ENCODE measurements around the gene MBD5. TPM values are rescaled to one million over a fixed set of nuclear protein-coding genes. Genes with fewer than 3 reads are reported as not detected.

MBD5 gene
- total RNA-seq (2012; rRNA removed), result 14.2 and 17.5 TPM in 2 replicates
- polyA plus RNA-seq (2012; rRNA removed), result 9.8 and 10.3 TPM in 2 replicates
- 4.1 and 4.6 TPM in 2 replicates for polyA plus RNA-seq (2012; cell fraction: cytosol; rRNA removed)
- polyA plus RNA-seq (2012; cell fraction: nucleus; rRNA removed; ENCODE audit: low replicate concordance), result 9.1 and 19.6 TPM in 2 replicates
- Bru-seq, nascent RNA, result percentile 86 among the genes with signal in this experiment
- percentile 79 among the genes with signal in this experiment for BruChase-seq, experiment 1, labeled RNA remaining after a 6-hour chase
- percentile 87 among the genes with signal in this experiment for BruChase-seq, experiment 2, labeled RNA remaining after a 2-hour chase
- long read RNA-seq, full-length matches to known transcripts, result 8 of 19 reads
- long read RNA-seq, partial matches to known transcripts, result 6 of 19 reads
- long read RNA-seq, other reads (novel, unspliced or antisense), result 5 of 19 reads

GRCh38 chr2:148021059-148021861 lies at the start of gene MBD5:
MBD5 (plus strand) TSS chr2:148021091.
- Histone ChIP-seq H4K20me1 (ENCODE audit: insufficient read depth, low read length) (peaks cover 7% of the 10 kb centered on the region; the same call in 1 of the 2 replicates), H3K4me1 (ENCODE audit: control insufficient read depth, insufficient read depth, low read length) (0 out of 2 replicates have a peak, but pooled peaks cover 2% of the 10 kb centered on the region), H3K36me3 (ENCODE audit: control insufficient read depth, insufficient read depth, low read length) (peaks cover under 1% of the 10 kb centered on the region; the same call in 1 of the 2 replicates), H4K5ac (ENCODE audit: low read depth, low read length) (peak within 1 kb of the TSS; percentile 51), H2AK5ac (ENCODE audit: low read depth, low read length) (peak within 1 kb of the TSS; percentile 88), H3K18ac (ENCODE audit: low read depth, low read length) (peak within 1 kb of the TSS; percentile 33), H3K9me3 (ENCODE audit: control insufficient read depth, insufficient read depth, low read length) (no peaks in the 10 kb centered on the region), H2AK9ac (replicated peaks; ENCODE audit: low read depth, low read length, poor library complexity) (peak within 1 kb of the TSS; percentile 99), H3K56ac (ENCODE audit: extremely low read depth, insufficient read depth, low read length) (peak within 1 kb of the TSS; percentile 82), H2BK5ac (ENCODE audit: low read depth, low read length, poor library complexity, severe bottlenecking) (peak within 1 kb of the TSS; percentile 97), H3K9ac (ENCODE audit: low read depth, low read length) (peak within 1 kb of the TSS; percentile 88), H2BK120ac (ENCODE audit: low read depth, low read length) (peak within 1 kb of the TSS; percentile 64), H2BK20ac (ENCODE audit: low read depth, low read length) (peak within 1 kb of the TSS; percentile 3; the same call in 1 of the 2 replicates), H3K27ac (ENCODE audit: insufficient read depth, low read length) (peak within 1 kb of the TSS; percentile 92), H3K14ac (replicated peaks; ENCODE audit: low read depth, low read length) (peak within 1 kb of the TSS; percentile 82), H4K8ac (ENCODE audit: low read depth in 2 of 2, low read length in 2 of 2) (peak within 1 kb of the TSS; percentile 5 to 90), H3K79me1 (ENCODE audit: low read depth in 1 of 2, low read length in 2 of 2) (peaks cover 5 to 29% of the 10 kb centered on the region in 2 experiments; a peak in 2 of 4 replicates), H3K4me2 (ENCODE audit: low read depth, low read length) (peak within 1 kb of the TSS; percentile 88), H2BK15ac (ENCODE audit: low read depth, low read length) (peak within 1 kb of the TSS; percentile 37; the same call in 1 of the 3 replicates), H3K27me3 (ENCODE audit: control insufficient read depth, insufficient read depth, low read length) (no peaks in the 10 kb centered on the region), H3K9me1 (ENCODE audit: insufficient read depth, low read length) (no peaks in the 10 kb centered on the region), H4K91ac (ENCODE audit: insufficient read depth, low read depth, low read length) (peak within 1 kb of the TSS; percentile 92), H3K4ac (ENCODE audit: low read depth, low read length) (peak within 1 kb of the TSS; percentile 85), H2AFZ (replicated peaks; ENCODE audit: low read length, poor library complexity) (peak within 1 kb of the TSS; percentile 95), H3K4me3 (ENCODE audit: insufficient read depth, low read depth, low read length) (peak within 1 kb of the TSS; percentile 96), H3K23ac (ENCODE audit: low read depth, low read length) (peak within 1 kb of the TSS; percentile 70)
- WGBS, 2 experiments (ENCODE audit: extremely low coverage in 2 of 2, insufficient read length in 1 of 2), result no CpG with 5 or more reads among the region's 11 CpGs
- in situ Hi-C loops (cut with MboI; ENCODE audit: low sequenced_read_pairs), result no loop called here
- CTCF ChIA-PET, result interaction anchor here (0.6 to 1.4 kb wide), 5 partner anchors 8 to 1304 kb away, joined by 3 to 6 read pairs (median 4); no protein-coding TSS in a partner anchor
- ATAC-seq (ENCODE audit: low read depth) (peak; percentile 30), DNase-seq (peak; percentile 58)
- BruUV-seq (replicated peaks), result TSS peak; percentile 62
- intact Hi-C loops (cut with micrococcal nuclease), result loop anchor here (5.0 kb wide), 1 partner anchor 251 kb away; no protein-coding TSS in a partner anchor
- POLR2A ChIA-PET (ENCODE audit: unreplicated experiment), result interaction anchor here (0.6 kb wide), 2 partner anchors 16 to 17 kb away, joined by 4 to 10 read pairs; no protein-coding TSS in a partner anchor
- dilution Hi-C loops (cut with HindIII; ENCODE audit: low sequenced_read_pairs, unreplicated experiment), result no loop called here
- TF ChIP-seq RAD21 (IDR thresholded peaks at IDR 0.05; ENCODE audit: low read length) (no peak; the same call in 1 of the 2 replicates), MXI1 (IDR thresholded peaks at IDR 0.05; ENCODE audit: borderline replicate concordance, low read depth, low read length) (0 out of 2 replicates have a peak, but pooled peaks have one; percentile 4), POLR2A (IDR thresholded peaks at IDR 0.05; ENCODE audit: low read depth, low read length) (peak; percentile 32; the same call in 1 of the 2 replicates), MAZ (IDR thresholded peaks at IDR 0.05; ENCODE audit: borderline replicate concordance, low read depth, low read length) (peak; percentile 40)

Data from IMR-90 (cell line).